ENCODE results near the gene ALDH7A1.
A peak's percentile ranks its signal among the peaks of the same experiment; 100 is the strongest.
"Not testable (repeated sequence)": the region's sequence is repeated elsewhere in the genome, so short reads cannot be mapped to it uniquely, and the experiment has no call there.

The ALDH7A1 gene

GRCh38 chr5:126594748-126595485 lies at the start of gene ALDH7A1:
Gene ALDH7A1 (minus strand): TSS chr5:126595219. CDS start chr5:126595198, 21 bp downstream.
- no peak for DNase-seq

GRCh38 chr5:126641387-126641786 lies 46.4 kb upstream of the ALDH7A1 start:
- DNase-seq = no peak

- no peak for DNase-seq
Measured at GRCh38 chr5:126640866-126641265, 45.8 kb upstream of the ALDH7A1 start.

- DNase-seq = no peak
Measured at GRCh38 chr5:126636956-126637355, 41.9 kb upstream of the ALDH7A1 start.

DNA sequence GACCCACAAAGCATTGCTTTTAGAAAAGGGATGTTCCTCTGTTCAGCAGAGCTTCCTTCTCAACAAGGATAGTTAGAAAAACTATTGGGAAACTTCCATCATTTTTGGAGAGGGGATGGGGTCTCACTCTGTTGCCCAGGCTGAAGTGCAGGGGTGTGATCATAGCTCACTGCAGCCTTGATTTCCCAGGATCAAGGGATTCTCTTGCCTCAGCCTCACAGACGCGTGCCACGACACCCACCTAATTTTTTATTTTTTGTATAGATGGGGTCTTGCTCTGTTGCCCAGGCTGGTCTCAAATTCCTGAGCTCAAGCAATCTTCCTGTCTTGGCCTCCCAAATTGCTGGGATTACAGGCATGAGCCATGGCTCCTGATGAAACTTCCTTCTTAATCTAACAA lies 40.6 kb upstream of the ALDH7A1 start:
- no peak for DNase-seq

- DNase-seq = no peak
Measured at GRCh38 chr5:126633552-126633951, 38.5 kb upstream of the ALDH7A1 start.

- DNase-seq = no peak
Measured at GRCh38 chr5:126631920-126632319, 36.9 kb upstream of the ALDH7A1 start.

- DNase-seq = no peak
Measured at GRCh38 chr5:126628102-126628501, 33.1 kb upstream of the ALDH7A1 start.

- DNase-seq = no peak
Measured at GRCh38 chr5:126624534-126624933, 29.5 kb upstream of the ALDH7A1 start.

GRCh38 chr5:126619781-126620180 lies 24.8 kb upstream of the ALDH7A1 start:
- no peak for DNase-seq

GRCh38 chr5:126617603-126618002 lies 22.6 kb upstream of the ALDH7A1 start:
- DNase-seq = not testable (repeated sequence)

- no peak for DNase-seq
Measured at GRCh38 chr5:126615286-126615685, 20.3 kb upstream of the ALDH7A1 start.

GRCh38 chr5:126613941-126614592 lies 19.0 kb upstream of the ALDH7A1 start:
- no peak for DNase-seq

- no peak for DNase-seq
Measured at GRCh38 chr5:126610616-126611015, 15.6 kb upstream of the ALDH7A1 start.

- no peak for DNase-seq
Measured at GRCh38 chr5:126610160-126610559, 15.1 kb upstream of the ALDH7A1 start.

GRCh38 chr5:126605525-126605924 lies 10.5 kb upstream of the ALDH7A1 start:
- DNase-seq = no peak

- DNase-seq = no peak
Measured at GRCh38 chr5:126603402-126603991, 8.5 kb upstream of the ALDH7A1 start.

- DNase-seq = peak; percentile 66 to 69
Measured at GRCh38 chr5:126600631-126601511, 5.9 kb upstream of the ALDH7A1 start, which contains the start of gene PHAX. Gene PHAX (plus strand): TSS chr5:126600947. CDS start chr5:126600963, 16 bp downstream.

GRCh38 chr5:126599971-126600630 lies 5.1 kb upstream of the ALDH7A1 start:
- DNase-seq = not testable (repeated sequence)

- no peak for DNase-seq
Measured at GRCh38 chr5:126599499-126599898, 4.5 kb upstream of the ALDH7A1 start.

DNA sequence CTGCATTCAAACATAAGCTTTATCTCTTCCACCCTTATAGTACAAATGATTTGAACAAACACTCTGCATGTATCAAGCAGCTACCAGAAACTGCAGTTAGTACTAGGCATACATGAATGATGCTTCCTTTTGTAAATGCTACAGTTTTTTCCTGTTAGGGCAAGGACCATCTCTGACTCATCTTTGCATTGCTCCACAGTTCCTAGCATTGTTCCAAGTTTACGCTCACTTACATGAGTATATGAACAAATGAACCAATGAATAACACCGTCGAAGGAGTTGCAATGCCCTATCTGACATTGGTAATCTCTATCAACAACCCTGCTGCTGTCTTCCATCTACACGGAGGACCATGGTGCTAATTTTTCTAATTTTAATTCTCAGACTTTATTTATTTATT lies 2.1 kb upstream of the ALDH7A1 start:
- no peak for DNase-seq

- DNase-seq = no peak
Measured at GRCh38 chr5:126595486-126596083, 566 bp upstream of the ALDH7A1 start.

Data from AML-193 (cell line).